ENCODE results near the gene NFKBIL1. TPM values are rescaled to one million over a fixed set of nuclear protein-coding genes. Genes with fewer than 3 reads are reported as not detected.

NFKBIL1 gene
- total and polyA plus RNA-seq, 9 of the 15 experiments (the other 6 are each of a cell fraction or from before 2014, with no cell fraction given) = 0.49 to 33.1 (median 7.6) TPM

DNA sequence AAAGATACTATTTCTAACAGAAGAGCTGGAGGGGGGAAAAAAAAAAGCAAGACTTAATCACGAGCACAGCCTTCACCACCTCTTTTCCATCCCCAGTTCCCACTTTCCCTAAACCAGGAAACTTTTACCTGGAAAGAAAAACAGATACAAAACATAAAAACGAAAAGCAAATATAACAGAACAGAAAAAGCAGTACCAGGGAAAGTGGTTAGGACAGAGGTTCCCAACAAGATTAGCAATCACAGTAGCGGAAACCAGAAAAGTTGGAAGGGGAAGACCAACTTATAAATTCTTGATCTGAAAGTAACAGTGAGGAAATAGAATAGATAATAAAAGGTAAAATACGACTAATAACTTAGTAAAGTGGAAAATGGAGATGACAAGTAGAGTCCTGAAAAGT lies 6.8 kb upstream of the NFKBIL1 start (continued):
- TF ChIP-seq DNMT1 (IDR thresholded peaks at IDR 0.05) (peak; percentile 41; the same call in 1 of the 2 replicates), GMEB1 (CRISPR knock-in tag; IDR thresholded peaks at IDR 0.05) (no peak), ZNF407 (IDR thresholded peaks at IDR 0.05; ENCODE audit: low read depth) (0 out of 2 replicates have a peak, but pooled peaks have one; percentile 18), SPI1 (IDR thresholded peaks at IDR 0.05; ENCODE audit: borderline replicate concordance, low read depth, low read length) (no peak), NCOA2 (IDR thresholded peaks at IDR 0.05; ENCODE audit: partially characterized antibody in 2 of 2) (no peak), THRB (CRISPR knock-in tag; conservative IDR thresholded peaks at IDR 0.05) (no peak), FOXO4 (CRISPR knock-in tag; IDR thresholded peaks at IDR 0.05) (no peak), TBP (optimal IDR thresholded peaks at IDR 0.05; ENCODE audit: low read depth, low read length) (no peak), RHOXF2B (CRISPR knock-in tag; conservative IDR thresholded peaks at IDR 0.05) (no peak), ZNF143 (CRISPR knock-in tag; IDR thresholded peaks at IDR 0.05) (no peak), ATF1 (CRISPR knock-in tag; IDR thresholded peaks at IDR 0.05) (no peak), ATF1 (tag; IDR thresholded peaks at IDR 0.05) (no peak)
- TF ChIP-seq, protein P1, sequence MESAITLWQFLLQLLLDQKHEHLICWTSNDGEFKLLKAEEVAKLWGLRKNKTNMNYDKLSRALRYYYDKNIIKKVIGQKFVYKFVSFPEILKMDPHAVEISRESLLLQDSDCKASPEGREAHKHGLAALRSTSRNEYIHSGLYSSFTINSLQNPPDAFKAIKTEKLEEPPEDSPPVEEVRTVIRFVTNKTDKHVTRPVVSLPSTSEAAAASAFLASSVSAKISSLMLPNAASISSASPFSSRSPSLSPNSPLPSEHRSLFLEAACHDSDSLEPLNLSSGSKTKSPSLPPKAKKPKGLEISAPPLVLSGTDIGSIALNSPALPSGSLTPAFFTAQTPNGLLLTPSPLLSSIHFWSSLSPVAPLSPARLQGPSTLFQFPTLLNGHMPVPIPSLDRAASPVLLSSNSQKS (CRISPR knock-in tag; IDR thresholded peaks at IDR 0.05) = no peak
- TF ChIP-seq, protein P2, sequence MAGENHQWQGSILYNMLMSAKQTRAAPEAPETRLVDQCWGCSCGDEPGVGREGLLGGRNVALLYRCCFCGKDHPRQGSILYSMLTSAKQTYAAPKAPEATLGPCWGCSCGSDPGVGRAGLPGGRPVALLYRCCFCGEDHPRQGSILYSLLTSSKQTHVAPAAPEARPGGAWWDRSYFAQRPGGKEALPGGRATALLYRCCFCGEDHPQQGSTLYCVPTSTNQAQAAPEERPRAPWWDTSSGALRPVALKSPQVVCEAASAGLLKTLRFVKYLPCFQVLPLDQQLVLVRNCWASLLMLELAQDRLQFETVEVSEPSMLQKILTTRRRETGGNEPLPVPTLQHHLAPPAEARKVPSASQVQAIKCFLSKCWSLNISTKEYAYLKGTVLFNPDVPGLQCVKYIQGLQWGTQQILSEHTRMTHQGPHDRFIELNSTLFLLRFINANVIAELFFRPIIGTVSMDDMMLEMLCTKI (IDR thresholded peaks at IDR 0.05; ENCODE audit: partially characterized antibody) = no peak
